Measurements from ENCODE around the gene SEC24D. TPM values are rescaled to one million over a fixed set of nuclear protein-coding genes. Genes with fewer than 3 reads are reported as not detected.
A peak's percentile ranks its signal among the peaks of the same experiment; 100 is the strongest.

Gene SEC24D
- total and polyA plus RNA-seq, 12 donors = 6.1 to 24.4 (median 12.1) TPM

- peaks cover 5 to 99% (median 90%) of the 10 kb centered on the region in 9 donors for H3K4me1 ChIP-seq
- no peak for ATAC-seq
- H3K27me3 ChIP-seq = no peaks in the 10 kb centered on the region
- DNase-seq = no peak
- 80 to 82% methylated on average over 3 of the region's 3 CpGs for WGBS, 2 donors
- no peaks in the 10 kb centered on the region for H3K9me3 ChIP-seq
- intact Hi-C loops (cut with DNase I) = loop anchor here in 1 of 10 donors (10.0 kb wide), 1 partner anchor 278 kb away; no protein-coding TSS in a partner anchor
- peak overlapping the region; percentile 10 to 77 (median 64) for H3K27ac ChIP-seq
- no peak overlapping the region for H3K4me3 ChIP-seq
- peaks cover 0 to 85% (median 4%) of the 10 kb centered on the region in 9 donors for H3K36me3 ChIP-seq
- TF ChIP-seq CTCF (IDR thresholded peaks at IDR 0.05) = no peak
These were observed 79.5 kb downstream of the SEC24D start for GRCh38 chr4:118756429-118756828.

GRCh38 chr4:118755438-118756226 is 80.3 kb downstream of the SEC24D start:
- Histone ChIP-seq H3K27ac (peak overlapping the region; percentile 20 to 77 (median 64)), H3K4me1 (peaks cover 8 to 98% (median 87%) of the 10 kb centered on the region in 9 donors), H3K36me3 (peaks cover 0 to 86% (median 4%) of the 10 kb centered on the region in 9 donors), H3K9me3 (no peaks in the 10 kb centered on the region), H3K4me3 (no peak overlapping the region), H3K27me3 (no peaks in the 10 kb centered on the region)
- ATAC-seq (no peak), DNase-seq (no peak)
- TF ChIP-seq CTCF (IDR thresholded peaks at IDR 0.05) = no peak
- intact Hi-C loops (cut with DNase I) = loop anchor here in 1 of 10 donors (10.0 kb wide), 1 partner anchor 279 kb away; no protein-coding TSS in a partner anchor
- WGBS, 2 donors = 55 to 58% methylated on average over 2 of the region's 2 CpGs

GRCh38 chr4:118754890-118755289 is 81.0 kb downstream of the SEC24D start:
- H3K4me3 ChIP-seq = no peak overlapping the region
- H3K4me1 ChIP-seq = peaks cover 8 to 97% (median 84%) of the 10 kb centered on the region in 9 donors
- no peaks in the 10 kb centered on the region for H3K27me3 ChIP-seq
- DNase-seq (no peak), ATAC-seq (no peak)
- TF ChIP-seq CTCF (IDR thresholded peaks at IDR 0.05) = no peak
- H3K36me3 ChIP-seq = peaks cover 0 to 86% (median 5%) of the 10 kb centered on the region in 9 donors
- intact Hi-C loops (cut with DNase I) = loop anchor here in 1 of 10 donors (10.0 kb wide), 1 partner anchor 280 kb away; no protein-coding TSS in a partner anchor
- 59 to 63% methylated on average over 2 of the region's 2 CpGs for WGBS, 2 donors
- no peaks in the 10 kb centered on the region for H3K9me3 ChIP-seq
- H3K27ac ChIP-seq = peak overlapping the region; percentile 20 to 77 (median 64)

GRCh38 chr4:118753685-118754084 is 82.2 kb downstream of the SEC24D start:
- WGBS, 2 donors = 72 to 80% methylated on average over 1 of the region's 1 CpG
- peak overlapping the region; percentile 20 to 77 (median 63) for H3K27ac ChIP-seq
- peak in 1 of 9 donors; percentile 18 for TF ChIP-seq CTCF (IDR thresholded peaks at IDR 0.05)
- H3K27me3 ChIP-seq = no peaks in the 10 kb centered on the region
- H3K4me1 ChIP-seq = peaks cover 7 to 97% (median 78%) of the 10 kb centered on the region in 9 donors
- H3K4me3 ChIP-seq = no peak overlapping the region
- DNase-seq = no peak
- H3K9me3 ChIP-seq = no peaks in the 10 kb centered on the region
- peaks cover 0 to 94% (median 5%) of the 10 kb centered on the region in 9 donors for H3K36me3 ChIP-seq
- ATAC-seq = no peak
- intact Hi-C loops (cut with DNase I) = loop anchor here in 1 of 10 donors (10.0 kb wide), 1 partner anchor 281 kb away; no protein-coding TSS in a partner anchor
